Neural cell (in vitro differentiated cells): ENCODE measurements around the gene NFATC3. TPM values are rescaled to one million over a fixed set of nuclear protein-coding genes. Genes with fewer than 3 reads are reported as not detected.

ENCODE experiments used
- H2AFZ ChIP-seq: fragments of 200-600, 300-800 bp; sonication (generic), shearing (Covaris generic); 2 replicates; pipeline ENCODE4 v1.6.0; 2014; ENCODE audit warnings: low read depth, mild to moderate bottlenecking, antibody characterized with exemption, low read length, moderate library complexity
- H3F3A ChIP-seq: fragments of 200-600 bp; shearing (Covaris generic); 2 replicates; pipeline ENCODE4 v1.6.1; 2016; ENCODE audit warnings: mild to moderate bottlenecking, moderate library complexity, mixed read lengths, antibody characterized with exemption, low read length; ENCODE audit not compliant: insufficient read depth, poor library complexity, severe bottlenecking
- H3K27ac ChIP-seq: fragments of 200-600, 300-800 bp; sonication (generic), shearing (Covaris generic); 2 replicates; pipeline ENCODE4 v1.5.1; 2014; ENCODE audit warnings: mild to moderate bottlenecking, low read length, moderate library complexity
- H3K27me3 ChIP-seq: fragments of 300-800, 200-600 bp; sonication (generic), shearing (Covaris generic); 2 replicates; pipeline ENCODE4 v1.6.0; 2014; ENCODE audit warnings: mild to moderate bottlenecking, low read depth, low read length, moderate library complexity; ENCODE audit not compliant: insufficient read depth
- H3K36me3 ChIP-seq: fragments of 300-800, 200-600 bp; sonication (generic), shearing (Covaris generic); 2 replicates; pipeline ENCODE4 v1.5.1; 2014; ENCODE audit warnings: mild to moderate bottlenecking, antibody characterized with exemption, low read length, moderate library complexity; ENCODE audit not compliant: insufficient read depth
- H3K4me2 ChIP-seq: fragments of 300-800, 200-600 bp; sonication (generic), shearing (Covaris generic); 2 replicates; pipeline ENCODE4 v1.6.0; 2014; ENCODE audit warnings: mild to moderate bottlenecking, low read length
- H3K4me3 ChIP-seq: fragments of 300-800, 200-600 bp; sonication (generic), shearing (Covaris generic); 2 replicates; pipeline ENCODE4 v1.5.1; 2014; ENCODE audit warnings: mild to moderate bottlenecking, low read length, moderate library complexity
- H3K79me2 ChIP-seq: fragments of 200-600 bp; shearing (Covaris generic); replicated peaks from 2 replicates; pipeline ENCODE4 v1.6.0; 2014; ENCODE audit warnings: mild to moderate bottlenecking, low read length, moderate library complexity; ENCODE audit not compliant: insufficient read depth
- H3K9ac ChIP-seq: fragments of 300-800, 200-600 bp; sonication (generic), shearing (Covaris generic); 2 replicates; pipeline ENCODE4 v1.6.1; 2016; ENCODE audit warnings: mild to moderate bottlenecking, low read length, mixed read lengths
- H3K9me2 ChIP-seq: fragments of 200-600 bp; shearing (Covaris generic); 2 replicates; pipeline ENCODE4 v1.6.1; 2016; ENCODE audit warnings: mild to moderate bottlenecking, low read length, mixed read lengths; ENCODE audit not compliant: insufficient read depth
- H3K9me3 ChIP-seq: fragments of 200-600, 300-800 bp; sonication (generic), shearing (Covaris generic); 2 replicates; pipeline ENCODE4 v1.6.1; 2016; ENCODE audit warnings: mild to moderate bottlenecking, mixed run types, low read length, moderate library complexity, mixed read lengths
- H4K20me1 ChIP-seq: fragments of 200-600 bp; shearing (Covaris generic); 2 replicates; pipeline ENCODE4 v1.6.1; 2016; ENCODE audit warnings: mild to moderate bottlenecking, mixed run types; ENCODE audit not compliant: insufficient read depth
- EP300 ChIP-seq: fragments of 450-650 bp; conservative IDR thresholded peaks from 2 replicates; pipeline ENCODE4 v1.6.1; 2014; ENCODE audit warnings: antibody characterized with exemption, mild to moderate bottlenecking, moderate library complexity; ENCODE audit not compliant: poor library complexity, severe bottlenecking
- EZH2 ChIP-seq: fragments of 200-600, 300-800 bp; shearing (Covaris generic), sonication (generic); IDR thresholded peaks from 2 replicates; pipeline ENCODE4 v1.6.1; 2014; ENCODE audit warnings: antibody characterized with exemption, low read length, borderline replicate concordance, mild to moderate bottlenecking; ENCODE audit not compliant: insufficient read depth, poor library complexity, severe bottlenecking
- MXI1 ChIP-seq: fragments of 450-650 bp; conservative IDR thresholded peaks from 2 replicates; pipeline ENCODE4 v1.6.1; 2014; ENCODE audit warnings: antibody characterized with exemption, mild to moderate bottlenecking; ENCODE audit not compliant: poor library complexity, severe bottlenecking
- POLR2AphosphoS5 ChIP-seq: IDR thresholded peaks from 2 replicates; pipeline ENCODE4 v1.6.1; 2012
- RAD21 ChIP-seq: fragments of 450-650 bp; conservative IDR thresholded peaks from 2 replicates; pipeline ENCODE4 v1.6.1; 2014; ENCODE audit warnings: antibody characterized with exemption, mild to moderate bottlenecking, moderate library complexity
- SMC3 ChIP-seq: fragments of 450-650 bp; conservative IDR thresholded peaks from 2 replicates; pipeline ENCODE4 v1.6.1; 2014; ENCODE audit warnings: antibody characterized with exemption, mild to moderate bottlenecking, moderate library complexity; ENCODE audit not compliant: poor library complexity
- TAF1 ChIP-seq: IDR thresholded peaks from 2 replicates; pipeline ENCODE4 v1.6.1; 2012; ENCODE audit warnings: low read depth
- polyA plus RNA-seq: library from polyadenylated mRNA; depleted of rRNA; stranded (reverse); fragments of >200 nt; gene quantifications from 2 replicates; pipeline ENCODE4 v1.2.3, GENCODE V29; 2014
- TF ChIP-seq, protein P1 (sequence below): IDR thresholded peaks from 2 replicates; pipeline ENCODE4 v1.6.1; 2012; ENCODE audit warnings: borderline replicate concordance
- TF ChIP-seq, protein P2 (sequence below): fragments of 450-650 bp; IDR thresholded peaks from 2 replicates; pipeline ENCODE4 v1.5.1; 2014; ENCODE audit warnings: antibody characterized with exemption, mild to moderate bottlenecking, moderate library complexity; ENCODE audit not compliant: poor library complexity, severe bottlenecking

NFATC3 gene
- polyA plus RNA-seq, 1 donor from 2014 or later, result 6.2 TPM

DNA sequence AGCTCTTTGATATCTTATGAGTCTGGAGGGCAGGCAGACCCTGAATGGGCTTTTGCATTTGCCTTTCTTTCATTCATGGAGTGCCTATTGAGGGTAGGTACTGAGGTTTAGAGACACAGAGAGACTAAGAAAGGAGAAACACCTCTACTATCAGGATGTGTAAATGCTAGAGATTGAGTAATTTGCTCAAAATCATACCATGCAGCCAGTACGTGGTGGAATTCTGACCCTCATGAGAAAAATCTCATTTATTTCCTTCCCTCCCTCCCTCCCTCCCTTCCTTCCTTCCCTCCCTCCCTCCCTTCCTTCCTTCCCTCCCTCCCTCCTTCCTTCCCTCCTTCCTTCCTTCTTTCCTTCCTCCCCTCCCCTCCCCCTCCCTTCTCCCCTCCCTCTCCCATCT, 18.4 kb upstream of the NFATC3 start:
- Histone ChIP-seq H3F3A (no peaks in the 10 kb centered on the region), H4K20me1 (no peaks in the 10 kb centered on the region), H2AFZ (no peak overlapping the region), H3K27ac (no peak overlapping the region), H3K79me2 (no peaks in the 10 kb centered on the region), H3K36me3 (peaks cover 5% of the 10 kb centered on the region), H3K9me3 (no peaks in the 10 kb centered on the region), H3K27me3 (no peaks in the 10 kb centered on the region), H3K4me2 (no peak overlapping the region), H3K9ac (no peak overlapping the region), H3K9me2 (no peaks in the 10 kb centered on the region), H3K4me3 (no peak overlapping the region)
- TF ChIP-seq MXI1 (no peak), EP300 (no peak), POLR2AphosphoS5 (no peak), EZH2 (no peak), RAD21 (no peak), SMC3 (no peak), TAF1 (no peak)
- TF ChIP-seq, protein P1, sequence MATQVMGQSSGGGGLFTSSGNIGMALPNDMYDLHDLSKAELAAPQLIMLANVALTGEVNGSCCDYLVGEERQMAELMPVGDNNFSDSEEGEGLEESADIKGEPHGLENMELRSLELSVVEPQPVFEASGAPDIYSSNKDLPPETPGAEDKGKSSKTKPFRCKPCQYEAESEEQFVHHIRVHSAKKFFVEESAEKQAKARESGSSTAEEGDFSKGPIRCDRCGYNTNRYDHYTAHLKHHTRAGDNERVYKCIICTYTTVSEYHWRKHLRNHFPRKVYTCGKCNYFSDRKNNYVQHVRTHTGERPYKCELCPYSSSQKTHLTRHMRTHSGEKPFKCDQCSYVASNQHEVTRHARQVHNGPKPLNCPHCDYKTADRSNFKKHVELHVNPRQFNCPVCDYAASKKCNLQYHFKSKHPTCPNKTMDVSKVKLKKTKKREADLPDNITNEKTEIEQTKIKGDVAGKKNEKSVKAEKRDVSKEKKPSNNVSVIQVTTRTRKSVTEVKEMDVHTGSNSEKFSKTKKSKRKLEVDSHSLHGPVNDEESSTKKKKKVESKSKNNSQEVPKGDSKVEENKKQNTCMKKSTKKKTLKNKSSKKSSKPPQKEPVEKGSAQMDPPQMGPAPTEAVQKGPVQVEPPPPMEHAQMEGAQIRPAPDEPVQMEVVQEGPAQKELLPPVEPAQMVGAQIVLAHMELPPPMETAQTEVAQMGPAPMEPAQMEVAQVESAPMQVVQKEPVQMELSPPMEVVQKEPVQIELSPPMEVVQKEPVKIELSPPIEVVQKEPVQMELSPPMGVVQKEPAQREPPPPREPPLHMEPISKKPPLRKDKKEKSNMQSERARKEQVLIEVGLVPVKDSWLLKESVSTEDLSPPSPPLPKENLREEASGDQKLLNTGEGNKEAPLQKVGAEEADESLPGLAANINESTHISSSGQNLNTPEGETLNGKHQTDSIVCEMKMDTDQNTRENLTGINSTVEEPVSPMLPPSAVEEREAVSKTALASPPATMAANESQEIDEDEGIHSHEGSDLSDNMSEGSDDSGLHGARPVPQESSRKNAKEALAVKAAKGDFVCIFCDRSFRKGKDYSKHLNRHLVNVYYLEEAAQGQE, result no peak
- TF ChIP-seq, protein P2, sequence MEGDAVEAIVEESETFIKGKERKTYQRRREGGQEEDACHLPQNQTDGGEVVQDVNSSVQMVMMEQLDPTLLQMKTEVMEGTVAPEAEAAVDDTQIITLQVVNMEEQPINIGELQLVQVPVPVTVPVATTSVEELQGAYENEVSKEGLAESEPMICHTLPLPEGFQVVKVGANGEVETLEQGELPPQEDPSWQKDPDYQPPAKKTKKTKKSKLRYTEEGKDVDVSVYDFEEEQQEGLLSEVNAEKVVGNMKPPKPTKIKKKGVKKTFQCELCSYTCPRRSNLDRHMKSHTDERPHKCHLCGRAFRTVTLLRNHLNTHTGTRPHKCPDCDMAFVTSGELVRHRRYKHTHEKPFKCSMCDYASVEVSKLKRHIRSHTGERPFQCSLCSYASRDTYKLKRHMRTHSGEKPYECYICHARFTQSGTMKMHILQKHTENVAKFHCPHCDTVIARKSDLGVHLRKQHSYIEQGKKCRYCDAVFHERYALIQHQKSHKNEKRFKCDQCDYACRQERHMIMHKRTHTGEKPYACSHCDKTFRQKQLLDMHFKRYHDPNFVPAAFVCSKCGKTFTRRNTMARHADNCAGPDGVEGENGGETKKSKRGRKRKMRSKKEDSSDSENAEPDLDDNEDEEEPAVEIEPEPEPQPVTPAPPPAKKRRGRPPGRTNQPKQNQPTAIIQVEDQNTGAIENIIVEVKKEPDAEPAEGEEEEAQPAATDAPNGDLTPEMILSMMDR, result no peak

DNA sequence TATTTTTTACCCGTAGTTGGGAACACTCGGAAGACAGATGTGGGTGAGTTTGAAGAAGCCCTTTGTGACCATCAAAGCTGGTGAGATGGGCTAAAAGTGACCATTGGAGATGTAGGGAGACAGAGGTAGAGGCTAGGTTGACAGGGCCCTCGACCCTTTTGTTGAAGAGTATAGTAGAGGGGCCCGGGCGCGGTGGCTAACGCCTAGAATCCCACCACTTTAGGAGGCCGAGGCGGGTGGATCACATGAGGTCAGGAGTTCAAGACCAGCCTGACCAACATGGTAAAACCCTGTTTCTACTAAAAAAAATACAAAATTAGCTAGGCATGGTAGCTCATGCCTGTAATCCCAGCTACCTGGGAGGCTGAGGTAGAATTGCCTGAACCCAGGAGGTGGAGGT, 16.2 kb upstream of the NFATC3 start:
- H3K36me3 ChIP-seq, result peaks cover 5% of the 10 kb centered on the region
- no peaks in the 10 kb centered on the region for H3K9me2 ChIP-seq
- no peaks in the 10 kb centered on the region for H4K20me1 ChIP-seq
- no peaks in the 10 kb centered on the region for H3K79me2 ChIP-seq
- H3K27me3 ChIP-seq, result no peaks in the 10 kb centered on the region
- no peaks in the 10 kb centered on the region for H3K9me3 ChIP-seq
- no peak overlapping the region for H3K27ac ChIP-seq
- H2AFZ ChIP-seq, result no peak overlapping the region
- H3K9ac ChIP-seq, result no peak overlapping the region
- no peaks in the 10 kb centered on the region for H3F3A ChIP-seq
- TF ChIP-seq SMC3 (no peak), EZH2 (no peak), TAF1 (no peak), RAD21 (no peak), POLR2AphosphoS5 (no peak), MXI1 (no peak), EP300 (no peak)
- TF ChIP-seq, protein P2, result no peak
- TF ChIP-seq, protein P1, result no peak
- no peak overlapping the region for H3K4me3 ChIP-seq
- H3K4me2 ChIP-seq, result no peak overlapping the region
